Natural killer cell (primary cell): ENCODE measurements around the gene ACP2. TPM values are rescaled to one million over a fixed set of nuclear protein-coding genes. Genes with fewer than 3 reads are reported as not detected.
A peak's percentile ranks its signal among the peaks of the same experiment; 100 is the strongest.

Experiments used
- ATAC-seq, 3 donors: fragments of 150-1000 bp in 2 of 3; fragments of 200-7000 bp in 1 of 3; cut with Tn5 transposase; 1 replicate in 1 of 3; 2 replicates in 2 of 3; pipeline ENCODE4 v1.10.0; 2021; ENCODE audit warnings: mild to moderate bottlenecking in 2 of 3, moderate library complexity in 2 of 3
- DNase-seq, 2 donors: peaks; one replicate each; pipeline versions ENCODE4 v3.0.0 to v3.0.0-alpha.2; 2013 to 2021; ENCODE audit warnings: mixed read lengths in 1 of 2
- H3K27ac ChIP-seq: one replicate; pipeline ENCODE4 v1.5.1; 2013; ENCODE audit warnings: mild to moderate bottlenecking, low read length
- H3K27me3 ChIP-seq: one replicate; pipeline ENCODE4 v1.6.1; 2013; ENCODE audit warnings: low read length; ENCODE audit not compliant: control insufficient read depth, insufficient read depth
- H3K36me3 ChIP-seq: one replicate; pipeline ENCODE4 v1.6.1; 2013; ENCODE audit warnings: low read length; ENCODE audit not compliant: control insufficient read depth, insufficient read depth
- H3K4me1 ChIP-seq: one replicate; pipeline ENCODE4 v1.6.1; 2013; ENCODE audit warnings: low read length; ENCODE audit not compliant: control insufficient read depth, insufficient read depth
- H3K4me3 ChIP-seq: one replicate; pipeline ENCODE4 v1.5.1; 2013; ENCODE audit warnings: low read length
- H3K9me3 ChIP-seq: one replicate; pipeline ENCODE4 v1.6.1; 2013; ENCODE audit warnings: low read length; ENCODE audit not compliant: control insufficient read depth, insufficient read depth
- H3K27ac Mint-ChIP-seq, 2 donors: one replicate each; pipeline ENCODE4 v1.8.0; 2022; ENCODE audit warnings: mild to moderate bottlenecking in 2 of 2, mixed read lengths in 2 of 2, moderate library complexity in 1 of 2
- H3K27me3 Mint-ChIP-seq, 2 donors: one replicate each; pipeline ENCODE4 v1.8.0; 2022; ENCODE audit warnings: low read depth in 2 of 2, mixed read lengths in 2 of 2
- H3K36me3 Mint-ChIP-seq: one replicate; pipeline ENCODE4 v1.8.0; 2022; ENCODE audit warnings: mixed read lengths
- H3K4me1 Mint-ChIP-seq, 2 donors: one replicate each; pipeline ENCODE4 v1.8.0; 2022; ENCODE audit warnings: mixed read lengths in 2 of 2
- H3K4me3 Mint-ChIP-seq: one replicate; pipeline ENCODE4 v1.8.0; 2022; ENCODE audit warnings: mild to moderate bottlenecking, moderate library complexity, mixed read lengths
- H3K9me3 Mint-ChIP-seq, 2 donors: one replicate each; pipeline ENCODE4 v1.8.0; 2022; ENCODE audit warnings: mixed read lengths in 2 of 2
- WGBS: methylation state at CpG from one replicate; pipeline ENCODE4 v1.1.7; 2013; ENCODE audit warnings: missing lambda C conversion rate; ENCODE audit not compliant: insufficient coverage; 5-methylcytosine and 5-hydroxymethylcytosine counted together
- intact Hi-C: fragments of 100-400 bp; cut with micrococcal nuclease; formaldehyde crosslinking; loops from one replicate; pipeline ENCODE4 v1.14.2; 2022
- total RNA-seq, 4 donors: library from RNA; stranded (reverse); fragments of 120-200 nt in 1 of 4; gene quantifications; one replicate each; pipeline versions ENCODE4 v1.2.3 to v1.2.4, GENCODE V29; 2013 to 2022
- TF ChIP-seq, protein P1 (sequence below): fragments of 200-600 bp; IDR thresholded peaks from one replicate; pipeline ENCODE4 v1.8.0; 2022; ENCODE audit warnings: antibody characterized with exemption

The ACP2 gene
- total RNA-seq, 3 donors from 2014 or later (not counting 1 experiment from before 2014, with no cell fraction given): 15.5 to 21.9 (median 16.8) TPM

DNA sequence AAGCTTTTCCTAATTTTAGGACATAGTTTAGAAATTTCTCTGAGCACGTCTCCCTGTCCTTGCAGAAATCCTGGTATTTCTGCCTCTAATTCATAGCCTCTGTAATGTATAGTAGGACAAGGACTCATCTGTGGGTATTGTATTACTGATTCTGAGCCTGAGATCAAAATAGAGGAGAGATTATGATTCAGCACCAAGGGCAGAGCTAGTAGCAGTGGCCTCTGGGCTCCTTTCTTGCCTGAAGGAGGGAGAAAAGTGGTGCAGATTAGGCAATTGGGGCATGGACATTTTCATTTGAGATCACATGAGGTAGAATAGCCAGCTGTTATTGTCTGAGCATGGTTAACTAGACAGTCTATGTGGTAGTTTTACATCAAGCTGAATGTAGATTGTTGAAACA is 24.1 kb upstream of the ACP2 start:
- H3K27me3 Mint-ChIP-seq: no peaks in the 10 kb centered on the region
- intact Hi-C loops: no loop called here
- TF ChIP-seq, protein P1, sequence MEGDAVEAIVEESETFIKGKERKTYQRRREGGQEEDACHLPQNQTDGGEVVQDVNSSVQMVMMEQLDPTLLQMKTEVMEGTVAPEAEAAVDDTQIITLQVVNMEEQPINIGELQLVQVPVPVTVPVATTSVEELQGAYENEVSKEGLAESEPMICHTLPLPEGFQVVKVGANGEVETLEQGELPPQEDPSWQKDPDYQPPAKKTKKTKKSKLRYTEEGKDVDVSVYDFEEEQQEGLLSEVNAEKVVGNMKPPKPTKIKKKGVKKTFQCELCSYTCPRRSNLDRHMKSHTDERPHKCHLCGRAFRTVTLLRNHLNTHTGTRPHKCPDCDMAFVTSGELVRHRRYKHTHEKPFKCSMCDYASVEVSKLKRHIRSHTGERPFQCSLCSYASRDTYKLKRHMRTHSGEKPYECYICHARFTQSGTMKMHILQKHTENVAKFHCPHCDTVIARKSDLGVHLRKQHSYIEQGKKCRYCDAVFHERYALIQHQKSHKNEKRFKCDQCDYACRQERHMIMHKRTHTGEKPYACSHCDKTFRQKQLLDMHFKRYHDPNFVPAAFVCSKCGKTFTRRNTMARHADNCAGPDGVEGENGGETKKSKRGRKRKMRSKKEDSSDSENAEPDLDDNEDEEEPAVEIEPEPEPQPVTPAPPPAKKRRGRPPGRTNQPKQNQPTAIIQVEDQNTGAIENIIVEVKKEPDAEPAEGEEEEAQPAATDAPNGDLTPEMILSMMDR: no peak
- ATAC-seq (no peak), DNase-seq (no peak)
- peak overlapping the region; percentile 45 for H3K4me3 Mint-ChIP-seq
- H3K27ac Mint-ChIP-seq: peak overlapping the region; percentile 76 to 87
- no peaks in the 10 kb centered on the region for H3K9me3 Mint-ChIP-seq
- Histone ChIP-seq H3K9me3 (no peaks in the 10 kb centered on the region), H3K4me1 (peaks cover 37% of the 10 kb centered on the region), H3K4me3 (no peak overlapping the region), H3K27me3 (no peaks in the 10 kb centered on the region), H3K27ac (no peak overlapping the region), H3K36me3 (peaks cover 34% of the 10 kb centered on the region)
- 0% methylated on average over 1 of the region's 1 CpG for WGBS
- H3K36me3 Mint-ChIP-seq: no peaks in the 10 kb centered on the region
- peaks cover 55 to 62% of the 10 kb centered on the region in 2 donors for H3K4me1 Mint-ChIP-seq

DNA sequence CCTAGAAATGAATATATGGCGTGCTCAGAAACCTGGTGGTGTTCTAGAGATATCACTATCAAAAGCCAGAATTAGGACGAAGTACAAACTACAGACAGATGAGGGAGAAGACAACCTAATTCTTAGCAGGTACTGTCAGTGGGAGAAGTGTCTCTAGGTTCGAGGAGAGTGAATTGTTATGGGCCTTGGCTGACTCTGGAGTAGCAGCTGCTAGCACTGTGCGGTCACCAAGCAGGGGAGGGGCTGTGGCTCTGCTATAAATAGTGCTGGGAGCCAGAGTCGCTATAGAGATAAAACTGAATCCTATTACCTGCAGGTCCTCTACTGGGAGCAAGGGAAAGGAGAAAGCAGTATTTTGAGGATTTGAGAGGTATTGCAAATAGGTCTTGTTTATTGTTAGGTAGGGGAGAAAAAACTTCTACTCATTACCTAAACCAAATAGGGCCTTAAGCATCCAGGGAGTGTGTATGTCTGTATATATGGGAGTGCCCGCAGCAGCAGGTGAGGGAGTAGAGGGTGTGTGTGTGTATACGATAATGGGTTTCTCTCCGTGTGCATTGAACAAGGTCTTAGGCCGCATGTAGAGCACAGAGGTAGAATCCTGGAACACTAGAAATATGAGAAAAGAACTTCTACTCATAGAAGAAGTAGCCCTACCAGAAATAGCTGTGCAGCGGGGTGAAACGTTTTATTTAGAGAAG is 23.5 kb upstream of the ACP2 start:
- Mint-ChIP-seq H3K27ac (peak overlapping the region; percentile 76 to 87), H3K4me1 (peaks cover 55 to 63% of the 10 kb centered on the region in 2 donors), H3K4me3 (peak overlapping the region; percentile 83), H3K27me3 (no peaks in the 10 kb centered on the region), H3K36me3 (no peaks in the 10 kb centered on the region), H3K9me3 (no peaks in the 10 kb centered on the region)
- peaks cover 29% of the 10 kb centered on the region for H3K36me3 ChIP-seq
- no peaks in the 10 kb centered on the region for H3K9me3 ChIP-seq
- peak overlapping the region; percentile 92 for H3K27ac ChIP-seq
- 47% methylated on average over 8 of the region's 11 CpGs for WGBS
- no peaks in the 10 kb centered on the region for H3K27me3 ChIP-seq
- no peak overlapping the region for H3K4me3 ChIP-seq
- intact Hi-C loops: loop anchor here (1.0 to 2.0 kb wide), 2 partner anchors 58 to 95 kb away; partner anchors contain the start of genes ARFGAP2 and DDB2
- TF ChIP-seq, protein P1: no peak
- DNase-seq (no peak), ATAC-seq (no peak)
- peaks cover 39% of the 10 kb centered on the region for H3K4me1 ChIP-seq

DNA sequence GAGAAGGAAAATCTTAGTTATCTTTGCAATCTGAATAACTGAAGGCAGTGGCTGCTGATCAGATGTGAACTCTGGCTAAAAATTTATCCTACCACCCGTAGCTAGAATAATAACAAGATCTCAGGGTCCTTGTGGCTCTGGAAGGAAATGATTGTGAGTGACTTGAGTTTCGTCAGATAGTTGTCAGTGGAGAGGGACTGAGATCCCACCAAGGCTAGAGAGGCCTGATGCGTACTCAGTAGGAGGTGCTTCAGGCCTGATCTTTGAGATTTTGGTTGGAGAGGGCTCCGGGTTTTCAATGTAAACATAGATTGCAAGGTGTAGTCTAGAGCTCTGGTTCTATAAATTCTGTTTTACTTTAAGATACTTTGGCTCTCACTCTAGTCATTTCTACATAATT is 22.7 kb upstream of the ACP2 start:
- Mint-ChIP-seq H3K27me3 (no peaks in the 10 kb centered on the region), H3K27ac (peak overlapping the region; percentile 76 to 87), H3K4me3 (peak overlapping the region; percentile 83), H3K9me3 (no peaks in the 10 kb centered on the region), H3K4me1 (peaks cover 54 to 63% of the 10 kb centered on the region in 2 donors), H3K36me3 (no peaks in the 10 kb centered on the region)
- TF ChIP-seq, protein P1: no peak
- Histone ChIP-seq H3K4me1 (peaks cover 39% of the 10 kb centered on the region), H3K27me3 (no peaks in the 10 kb centered on the region), H3K4me3 (peak overlapping the region; percentile 69), H3K36me3 (peaks cover 21% of the 10 kb centered on the region), H3K9me3 (no peaks in the 10 kb centered on the region), H3K27ac (peak overlapping the region; percentile 92)
- peak in 1 of 2 donors; percentile 42 for DNase-seq
- peak in 1 of 3 donors; percentile 7 for ATAC-seq
- WGBS: 44% methylated on average over 3 of the region's 4 CpGs
- intact Hi-C loops: loop anchor here (1.0 to 2.0 kb wide), 2 partner anchors 57 to 95 kb away; partner anchors contain the start of genes ARFGAP2 and DDB2
